Measurements from ENCODE around the gene RARRES1.
A peak's percentile ranks its signal among the peaks of the same experiment; 100 is the strongest.
"Not testable (repeated sequence)": the region's sequence is repeated elsewhere in the genome, so short reads cannot be mapped to it uniquely, and the experiment has no call there.

Gene RARRES1

DNA sequence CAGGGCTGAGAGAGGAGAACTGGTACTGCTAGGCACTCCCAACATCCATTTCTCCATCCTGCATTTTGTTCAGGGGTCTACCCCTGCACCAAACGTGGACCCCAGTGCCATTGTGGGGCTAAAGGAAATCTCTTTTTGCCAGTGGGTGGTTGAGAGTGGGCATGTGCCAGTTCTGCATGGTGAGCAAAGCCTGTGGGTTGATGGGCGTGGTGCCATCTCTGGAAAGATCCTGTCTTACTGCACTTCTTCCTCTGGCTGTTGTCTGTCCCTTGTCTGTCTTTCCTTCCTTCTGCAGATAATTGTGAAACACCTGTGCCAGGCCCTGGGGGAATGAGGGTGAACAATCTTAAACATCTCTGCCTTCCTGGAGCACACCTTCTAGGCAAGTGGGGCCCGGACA lies 1.4 kb upstream of the RARRES1 start:
- no peak for DNase-seq

DNA sequence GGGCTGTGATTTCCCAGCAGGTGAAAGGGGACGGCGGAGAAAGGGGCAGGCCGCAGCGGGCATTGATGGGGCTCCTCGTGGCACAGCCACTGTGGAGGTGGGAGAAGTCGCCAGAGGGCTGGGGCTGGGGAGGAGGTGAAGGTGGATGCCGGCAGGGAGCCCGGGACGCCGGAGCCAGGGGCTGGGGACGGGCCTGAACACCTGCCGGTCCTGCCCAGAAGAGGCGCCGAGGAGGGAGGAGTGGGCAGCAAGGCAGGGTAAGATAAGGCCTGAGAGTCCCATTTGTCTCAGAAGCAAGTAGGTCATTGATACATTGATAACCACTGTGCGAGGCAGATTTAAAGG lies 571 bp upstream of the RARRES1 start:
- no peak for DNase-seq

DNA sequence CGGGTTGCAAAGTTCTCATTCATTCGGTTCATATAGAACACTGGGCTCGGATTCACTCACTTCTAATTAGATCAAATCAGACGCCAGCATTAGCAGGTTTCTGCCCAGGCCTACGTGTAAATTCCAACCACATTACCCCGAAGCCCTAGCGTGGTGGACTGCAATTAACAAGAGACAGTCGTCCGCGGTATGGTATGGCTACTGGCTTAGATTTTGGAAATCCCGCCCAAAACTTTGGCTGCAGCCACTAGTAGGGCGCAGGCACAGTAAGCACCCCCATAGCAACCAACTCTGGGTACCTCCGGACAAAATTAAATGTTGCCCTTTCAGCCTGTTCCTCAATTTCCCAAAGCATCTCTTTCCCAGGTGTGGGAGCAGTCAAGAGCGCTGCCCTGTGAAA lies 771 bp downstream of the RARRES1 start:
- no peak for DNase-seq

DNA sequence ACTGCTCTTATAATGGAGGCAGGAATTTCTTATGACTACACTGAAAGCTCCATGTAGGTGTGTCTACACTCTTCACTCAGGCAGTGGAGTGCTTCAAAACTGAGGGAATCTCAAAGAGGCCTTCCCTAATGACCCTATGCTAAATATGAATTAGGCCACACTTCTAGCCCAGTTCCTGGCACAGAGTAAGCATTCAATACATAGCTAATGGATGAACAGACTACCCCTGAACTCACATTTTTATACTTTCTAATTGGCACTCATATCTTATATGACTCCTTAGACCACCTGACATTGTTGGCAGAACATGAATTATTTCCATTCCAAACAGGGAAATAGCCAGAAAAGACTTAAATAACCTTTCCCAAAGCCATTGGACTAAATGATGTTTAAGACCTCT lies 3.4 kb downstream of the RARRES1 start:
- no peak for DNase-seq

DNA sequence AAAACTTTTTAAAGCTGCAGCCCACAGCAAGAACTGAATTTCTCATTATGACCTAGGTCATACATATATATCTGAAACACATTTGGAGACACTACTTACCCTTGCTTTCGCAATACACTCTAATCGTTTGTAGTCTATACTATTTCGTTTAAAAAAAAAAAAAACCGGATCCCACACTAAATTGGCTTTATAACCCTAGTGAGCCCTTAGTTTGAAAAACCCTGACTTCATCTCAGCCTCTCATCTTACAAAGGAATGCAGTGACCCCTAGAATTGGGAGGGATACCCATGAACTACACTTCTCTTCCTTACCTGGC lies 4.2 kb downstream of the RARRES1 start:
- DNase-seq = no peak

DNA sequence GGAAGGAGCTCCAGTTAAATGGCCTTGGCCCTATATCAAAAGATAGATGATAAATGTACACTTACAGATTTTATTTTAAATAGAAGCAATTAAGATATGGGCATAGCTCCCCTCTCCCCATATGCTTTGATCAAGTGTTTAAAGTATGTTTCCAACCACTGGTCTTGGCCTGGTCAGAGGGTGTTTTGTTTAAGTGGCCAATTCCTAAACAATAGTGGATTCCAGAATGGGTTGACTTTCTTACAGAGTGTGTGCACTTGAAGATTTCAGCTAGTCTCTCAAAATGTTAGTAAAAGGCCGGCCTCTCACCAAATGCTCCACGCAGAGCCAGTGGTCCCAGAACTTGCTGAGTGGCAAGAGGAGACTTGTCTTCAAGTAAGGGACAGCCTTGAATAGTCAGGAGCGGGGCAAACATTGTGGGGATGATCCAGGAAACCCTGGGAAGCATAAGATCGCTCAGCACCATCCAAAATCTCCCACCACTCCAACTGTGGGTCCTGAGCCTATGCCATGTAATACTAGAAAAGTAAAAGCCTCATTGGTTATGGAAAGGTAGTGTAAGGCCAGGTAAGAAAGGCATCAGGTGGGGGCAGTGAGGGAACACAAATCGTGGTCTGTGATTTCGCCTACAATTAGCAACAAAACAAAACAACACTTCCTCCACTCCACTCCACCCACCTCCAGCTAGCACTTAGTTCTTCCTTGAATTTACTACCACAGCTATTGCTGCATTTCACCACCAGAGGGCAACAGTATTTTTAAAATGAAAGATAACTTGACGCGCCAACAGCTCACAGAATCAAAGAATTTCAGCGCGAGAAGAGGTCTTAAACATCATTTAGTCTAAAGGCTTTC lies 4.8 kb downstream of the RARRES1 start:
- peak; percentile 29 to 38 for DNase-seq

DNA sequence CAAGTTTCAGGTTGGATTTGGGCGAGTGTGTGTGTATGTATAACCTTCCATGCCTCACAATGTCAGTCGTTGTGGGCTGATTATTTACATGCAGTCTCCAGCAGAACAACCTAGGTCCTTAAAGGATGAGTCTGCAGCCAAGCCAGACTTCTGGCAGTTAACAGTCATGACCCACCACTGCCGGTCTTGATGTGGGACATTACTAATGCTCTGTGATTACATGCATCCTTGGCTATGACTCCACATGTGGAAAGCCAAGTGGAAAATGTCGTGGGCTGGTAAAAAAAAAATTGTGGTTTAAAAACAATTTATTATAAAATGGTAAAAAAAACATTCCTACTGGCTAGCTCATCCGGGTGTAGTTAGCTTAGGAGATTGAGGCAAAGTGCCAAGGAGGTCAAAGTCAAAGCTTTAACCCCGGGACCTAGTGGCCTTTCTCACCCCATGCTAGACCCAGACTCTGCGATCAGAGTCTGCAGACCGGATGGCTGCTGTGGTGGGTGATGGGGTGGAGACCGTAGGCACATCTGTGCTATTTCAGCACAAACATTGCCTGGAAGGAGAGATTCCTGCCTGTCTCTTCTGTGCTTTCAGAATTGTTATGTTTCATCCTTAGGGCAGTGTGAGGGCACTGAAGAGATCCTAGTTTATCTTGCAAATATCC lies 6.8 kb downstream of the RARRES1 start:
- peak in 1 of 2 experiments; percentile 27 for DNase-seq

DNA sequence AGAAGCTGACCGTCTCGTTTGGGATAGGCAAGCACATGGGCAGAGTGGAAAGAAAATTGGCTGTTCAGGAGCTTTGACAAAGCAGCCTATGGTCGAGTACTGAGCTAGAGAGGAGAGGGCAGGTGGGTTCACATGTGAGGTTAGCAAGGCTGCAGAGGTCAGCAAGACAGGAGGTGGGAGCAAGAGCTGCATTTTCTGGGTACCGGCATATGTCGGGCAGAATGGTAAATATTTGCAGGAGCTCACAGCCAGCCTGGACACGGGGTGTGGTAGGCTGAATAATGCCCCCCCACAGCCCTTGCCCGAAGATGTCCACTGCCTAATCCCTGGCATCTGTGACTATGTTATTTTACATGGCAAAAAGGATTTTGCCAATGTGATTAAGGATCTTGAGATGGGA lies 8.3 kb downstream of the RARRES1 start:
- no peak for DNase-seq

DNA sequence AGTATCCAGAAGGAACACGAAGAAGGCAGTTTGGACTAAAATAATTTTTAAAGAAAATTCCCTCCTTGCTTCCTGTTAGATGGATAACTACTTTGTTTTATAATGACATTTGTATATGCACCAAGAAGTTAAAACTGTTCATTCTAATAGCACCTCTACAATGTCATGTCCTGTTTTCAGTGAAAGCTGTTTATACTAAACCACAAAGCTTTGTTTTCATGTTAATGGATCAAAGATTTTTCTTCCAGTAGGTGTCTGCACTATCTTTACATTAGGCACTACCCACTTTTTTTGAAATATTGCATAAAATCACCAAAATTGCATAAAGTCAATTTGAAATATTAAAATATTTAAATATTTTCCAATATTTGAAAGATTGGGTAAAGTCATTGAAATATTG lies 10.1 kb downstream of the RARRES1 start:
- DNase-seq = no peak

DNA sequence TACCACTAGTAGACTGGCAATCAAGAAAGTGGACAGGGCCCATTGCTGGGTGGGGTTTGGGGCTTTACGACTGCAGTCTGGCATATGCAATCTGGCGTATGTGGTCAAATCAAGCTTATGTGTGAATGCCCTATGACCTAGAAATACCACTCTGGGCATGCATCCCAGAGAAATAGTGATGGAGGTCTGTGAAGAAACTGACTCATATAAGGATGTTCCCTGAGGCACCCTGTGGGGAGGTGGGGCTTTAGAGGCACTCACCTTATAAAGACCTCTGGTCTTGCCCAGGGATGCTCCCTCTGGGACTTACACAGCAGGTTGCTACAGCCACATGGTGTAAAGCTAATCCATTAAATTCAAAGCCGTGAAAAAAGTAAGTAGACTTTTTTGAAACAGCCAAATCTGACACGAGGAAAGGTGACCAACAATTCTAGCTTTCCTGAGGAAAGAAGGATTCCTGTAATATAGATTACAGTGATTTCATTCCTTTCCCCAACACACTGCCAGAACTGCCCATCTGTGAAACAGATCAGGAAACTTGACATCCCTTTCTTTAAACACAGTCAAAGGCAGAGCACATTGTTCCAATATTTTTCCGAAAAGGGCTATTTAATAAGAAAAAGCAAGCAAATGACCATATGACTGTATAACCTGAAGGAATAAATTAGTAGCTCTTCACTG lies 13.6 kb downstream of the RARRES1 start:
- no peak for DNase-seq

DNA sequence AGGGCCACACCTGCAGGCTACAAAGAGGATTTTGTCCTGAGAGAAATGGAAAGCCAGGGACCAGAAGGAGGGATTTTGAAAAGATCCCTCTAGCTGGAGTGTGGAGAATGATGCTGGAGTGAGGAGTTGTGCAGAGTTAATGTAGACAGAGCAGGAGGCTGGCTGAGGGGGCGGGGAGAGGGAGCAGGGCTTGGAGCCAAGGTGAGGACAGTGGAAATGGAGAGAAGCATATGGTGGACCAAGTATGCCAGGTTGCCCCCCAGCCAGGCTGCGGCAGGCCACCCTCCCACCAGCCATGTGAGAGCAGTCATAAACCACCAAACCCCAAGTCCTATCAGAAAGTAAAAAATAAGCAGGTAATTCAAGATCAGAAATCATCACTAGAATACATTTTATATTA lies 14.7 kb downstream of the RARRES1 start:
- no peak for DNase-seq

DNA sequence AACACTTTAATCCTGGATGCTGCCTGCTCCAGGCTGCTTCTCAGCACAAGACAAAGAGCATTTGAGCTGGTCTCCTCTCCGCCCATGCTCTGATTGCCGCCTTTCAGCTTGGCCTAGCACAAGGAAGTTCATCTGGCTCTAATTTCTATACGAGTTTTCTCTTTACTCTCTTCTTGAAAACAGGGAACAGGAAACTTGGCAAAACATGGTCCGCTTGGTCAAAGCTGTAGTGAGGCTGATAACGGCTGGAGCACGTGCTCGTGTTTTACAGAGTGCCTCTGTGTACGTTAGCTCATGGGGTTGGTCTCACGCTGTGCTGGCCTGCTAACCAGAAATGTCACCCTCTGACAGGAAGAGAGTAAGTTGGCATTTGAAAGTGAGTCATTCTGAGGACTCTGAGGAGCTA lies 19.2 kb downstream of the RARRES1 start:
- DNase-seq = no peak

DNA sequence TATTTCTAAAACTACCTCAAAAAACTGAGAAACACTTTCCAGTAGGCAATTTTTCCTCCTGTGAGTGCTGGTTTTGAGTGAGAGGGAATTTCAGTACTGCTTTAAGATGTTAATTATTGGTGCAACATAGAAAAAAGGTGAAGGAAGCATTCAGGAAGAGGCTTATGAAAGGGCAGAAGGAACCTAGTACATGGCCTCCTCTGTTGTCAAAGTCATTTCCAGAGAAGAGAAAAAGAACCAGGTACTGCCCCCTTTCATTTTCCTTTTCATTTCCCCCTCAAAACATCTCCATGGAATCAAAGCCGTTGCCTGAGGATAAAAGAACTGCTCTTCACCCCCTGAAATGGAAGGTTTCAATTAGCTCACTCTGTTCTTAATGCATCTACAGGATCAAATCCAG lies 19.8 kb downstream of the RARRES1 start:
- DNase-seq = no peak

DNA sequence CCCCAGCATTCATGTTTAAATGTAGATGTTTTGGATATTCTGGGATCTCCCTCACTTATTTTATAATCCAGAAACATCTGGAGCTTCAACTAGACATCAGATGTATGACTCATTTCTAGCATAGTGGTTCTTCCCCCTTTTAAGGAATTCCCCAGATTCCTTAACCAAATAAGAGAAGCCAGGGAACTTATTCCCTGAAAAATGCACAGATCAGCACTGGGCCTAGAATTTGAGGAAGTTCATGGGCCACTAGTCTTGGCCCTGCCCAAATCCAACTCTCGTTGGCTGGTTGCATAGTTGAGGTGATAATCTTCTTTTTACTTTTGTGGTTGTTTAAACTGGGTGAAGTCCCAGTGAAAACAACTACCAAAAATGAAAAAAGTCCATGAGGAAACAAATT lies 20.4 kb downstream of the RARRES1 start:
- DNase-seq = no peak

DNA sequence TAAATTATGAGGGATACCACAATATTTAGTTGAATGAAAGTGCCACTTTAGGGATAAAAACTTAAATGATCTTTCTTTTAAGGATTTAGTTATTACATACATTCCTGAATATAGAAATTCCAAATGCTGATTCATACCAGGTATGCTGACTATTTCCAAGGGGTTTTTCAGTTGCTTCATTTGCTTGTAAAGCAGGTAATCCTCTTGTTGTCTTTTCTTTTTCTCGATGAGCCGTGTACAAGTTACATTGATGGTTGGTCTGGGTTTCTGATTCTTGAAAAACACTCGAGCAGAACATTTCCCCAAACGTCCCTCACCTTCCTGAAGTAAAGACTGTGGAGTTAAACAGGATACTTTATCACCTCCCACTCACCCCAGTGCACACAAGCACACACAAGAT lies 21.7 kb downstream of the RARRES1 start:
- no peak for DNase-seq

DNA sequence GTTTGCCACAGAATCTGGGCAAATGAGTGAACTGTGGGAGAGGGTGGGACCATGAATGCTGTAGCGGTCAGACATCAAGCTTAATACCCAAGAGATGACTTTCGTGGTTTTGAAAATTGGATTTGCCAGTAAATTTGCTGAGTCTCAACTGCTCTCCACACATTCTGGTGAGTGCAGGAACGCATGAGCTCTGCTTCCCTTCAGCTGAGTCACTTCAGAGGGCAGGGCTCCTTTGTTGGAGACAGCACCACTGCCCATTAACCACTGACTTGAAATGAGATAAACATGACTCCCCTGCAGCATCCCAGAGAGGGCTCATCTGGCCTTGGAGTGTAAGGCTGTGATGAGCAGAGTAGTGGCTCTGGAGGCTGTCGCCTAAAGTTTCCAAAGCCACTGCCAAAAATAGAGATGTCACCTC lies 22.6 kb downstream of the RARRES1 start:
- no peak for DNase-seq

DNA sequence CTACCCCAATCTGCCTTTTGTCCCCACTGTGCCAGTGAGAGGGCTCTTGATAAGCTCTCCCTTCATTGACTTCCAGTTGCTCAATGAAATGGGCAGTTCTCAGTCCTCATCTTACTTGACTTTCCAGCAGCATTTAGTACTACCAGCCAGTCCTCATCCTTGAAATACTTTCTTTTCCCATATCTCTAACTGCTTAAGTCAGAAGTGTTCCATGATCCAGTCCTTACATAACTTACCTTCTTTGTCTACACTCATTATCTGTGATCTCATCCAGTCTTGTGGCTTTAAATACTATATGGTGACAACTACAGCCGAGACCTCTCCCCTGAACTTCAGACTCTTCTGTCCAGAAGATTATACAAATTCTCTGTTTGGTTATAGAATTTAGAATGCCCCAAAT lies 28.7 kb downstream of the RARRES1 start:
- no peak for DNase-seq

DNA sequence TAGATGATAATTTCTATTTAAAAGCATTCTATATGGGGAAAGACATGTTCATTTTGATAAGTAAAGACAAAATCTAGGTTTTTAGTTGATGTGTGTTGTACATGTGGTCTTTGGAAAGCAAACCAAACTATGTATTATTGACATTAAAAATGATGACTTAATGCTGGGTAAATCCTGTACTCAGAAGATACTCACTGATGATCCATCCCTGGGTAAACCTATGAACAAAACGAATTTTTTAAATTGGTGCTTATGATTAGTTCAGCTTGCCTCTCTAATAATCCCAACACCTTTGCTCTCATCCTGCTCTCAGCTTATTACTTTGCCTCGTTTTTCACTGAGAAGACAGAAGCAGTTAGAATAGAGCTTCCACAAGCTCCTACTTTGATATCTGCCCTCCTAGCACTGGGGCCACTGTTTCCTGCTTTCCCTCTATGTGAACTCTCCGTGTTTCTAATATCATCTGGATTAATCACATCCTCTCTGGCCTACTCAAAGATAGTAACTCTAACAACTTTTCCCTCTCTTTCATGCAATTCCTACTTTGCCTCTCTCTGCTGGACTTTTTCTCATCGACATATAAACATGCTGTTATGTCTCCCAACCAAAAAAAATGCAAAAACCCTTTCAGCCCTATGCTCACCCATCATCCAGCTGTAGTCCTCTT lies 29.3 kb downstream of the RARRES1 start:
- no peak for DNase-seq

DNA sequence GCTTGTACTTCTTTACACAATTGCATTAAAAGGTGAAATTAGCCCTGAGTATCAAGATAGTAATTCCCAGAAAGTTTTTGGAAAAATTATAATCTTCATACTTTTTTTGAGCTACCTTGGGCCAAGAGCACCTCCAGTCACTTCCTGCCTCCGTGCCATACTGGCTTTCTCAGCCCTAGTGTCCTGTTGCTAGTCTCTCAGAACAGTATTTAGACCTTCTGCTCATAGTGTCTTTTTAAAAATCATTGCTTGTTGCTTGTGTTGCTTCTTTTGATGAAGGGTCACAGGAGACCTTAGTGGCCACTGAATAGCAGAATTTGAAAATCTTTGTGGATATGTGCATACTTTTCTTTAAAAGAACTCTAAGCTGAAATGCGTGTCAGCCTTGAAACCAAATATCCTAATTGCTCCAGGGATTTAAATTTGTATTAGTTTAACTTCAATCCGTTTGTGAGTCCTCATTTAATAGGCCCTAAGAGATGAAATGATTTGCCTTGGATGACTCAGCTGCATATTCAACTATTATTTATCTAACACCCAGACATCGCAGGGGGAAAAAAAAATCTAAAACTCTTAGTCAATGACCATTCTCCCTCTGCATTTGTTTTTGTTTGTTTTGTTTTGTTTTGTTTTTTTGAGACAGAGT lies 30.7 kb downstream of the RARRES1 start:
- no peak for DNase-seq

DNA sequence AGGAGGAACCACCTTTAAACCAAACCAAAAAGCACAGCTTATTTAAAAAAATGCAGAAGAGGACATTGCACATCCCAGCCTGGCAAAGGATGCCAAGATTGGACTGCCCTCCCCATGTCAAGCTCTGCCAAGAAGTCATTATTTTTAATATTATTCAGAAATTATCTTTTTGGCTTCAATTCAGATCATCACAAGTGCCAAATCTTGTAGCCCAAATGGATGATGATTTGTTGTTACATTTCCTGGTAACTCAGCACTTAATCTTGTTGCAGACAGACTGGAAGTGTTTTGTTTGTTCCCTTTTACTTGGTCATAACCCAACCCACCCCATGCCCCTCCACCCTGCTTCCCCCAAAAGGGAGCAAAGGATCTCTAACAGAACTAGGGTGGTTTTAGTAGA lies 31.7 kb downstream of the RARRES1 start:
- no peak for DNase-seq

DNA sequence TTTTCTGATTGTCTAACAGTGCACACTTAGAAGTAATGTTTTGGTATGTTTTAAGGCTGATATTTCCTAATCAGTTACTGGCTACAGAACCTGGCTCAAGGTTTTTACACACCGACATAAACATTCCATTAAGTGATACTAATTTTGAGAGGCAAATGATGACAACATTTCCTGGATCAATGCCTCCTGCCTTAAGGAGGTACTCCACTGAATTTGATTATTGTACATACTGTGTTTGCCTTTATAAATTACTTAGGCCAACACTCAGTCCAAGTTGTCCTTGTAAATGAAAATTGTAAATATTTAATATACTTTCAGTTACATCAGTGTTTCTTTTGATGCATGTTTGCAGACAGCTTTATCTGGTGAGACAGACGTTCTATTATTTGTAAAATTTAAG lies 35.6 kb downstream of the RARRES1 start:
- no peak for DNase-seq

DNA sequence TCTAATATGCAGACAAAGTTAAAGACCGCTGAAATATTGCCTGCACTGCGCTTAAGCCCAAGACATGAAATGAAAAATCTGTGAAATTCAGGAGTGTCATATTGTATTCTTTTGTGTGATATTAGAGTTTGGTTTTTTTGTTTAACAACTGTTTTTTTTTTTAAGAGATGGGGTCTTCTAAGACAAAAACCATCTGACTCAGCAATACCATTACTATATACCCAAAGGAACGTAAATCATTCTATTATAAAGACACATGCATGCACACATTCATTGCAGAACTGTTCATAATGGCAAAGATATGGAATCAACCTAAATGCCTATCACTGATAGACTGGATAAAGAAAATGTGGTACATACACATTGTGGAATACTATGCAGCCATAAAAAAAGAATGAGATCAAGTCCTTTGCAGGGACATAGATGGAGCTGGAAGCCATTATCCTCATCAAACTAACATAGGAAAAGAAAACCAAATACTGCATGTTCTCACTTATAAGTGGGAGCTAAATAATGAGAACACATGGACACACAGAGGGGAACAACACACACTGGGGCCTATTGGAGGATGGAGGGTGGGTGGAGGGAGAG lies 38.3 kb downstream of the RARRES1 start:
- DNase-seq = not testable (repeated sequence)

DNA sequence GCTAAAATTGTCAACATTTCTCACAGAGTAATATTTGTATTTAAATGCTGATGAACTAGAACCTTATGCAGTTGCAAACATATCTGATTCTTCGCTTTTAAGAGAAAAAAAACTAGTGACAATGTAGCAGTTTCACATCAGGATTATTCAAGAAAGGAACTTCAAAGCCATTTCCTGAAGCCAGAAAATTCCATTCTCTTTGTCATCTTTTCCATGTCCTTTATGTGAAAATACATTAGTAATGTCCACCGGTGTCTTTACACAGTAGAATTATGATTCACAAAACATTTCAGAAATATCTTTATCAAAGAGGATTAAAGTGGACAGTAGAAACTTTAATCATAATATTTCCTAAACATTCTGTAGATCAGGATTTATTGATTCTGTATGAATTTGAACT lies 47.1 kb downstream of the RARRES1 start:
- no peak for DNase-seq

Measured in activated CD4-positive, alpha-beta T cell treated with anti-CD3 and anti-CD28 coated beads, Interleukin-2, amount 50 U/mL, for 48 hours (primary cell).